GM18499 (cell line): ENCODE data around the gene C9orf85.
"Not testable (repeated sequence)": the region's sequence is repeated elsewhere in the genome, so short reads cannot be mapped to it uniquely, and the experiment has no call there.

Experiments
- ATAC-seq: cut with Tn5 transposase; IDR thresholded peaks from one replicate; pipeline ENCODE4 v1.9.1; 2021; ENCODE audit warnings: moderate number of reproducible peaks; ENCODE audit not compliant: insufficient read depth, unreplicated experiment

The C9orf85 gene

GRCh38 chr9:71986900-71987299, 75.5 kb downstream of the C9orf85 start:
- no peak for ATAC-seq

GRCh38 chr9:71987471-71988371, 76.3 kb downstream of the C9orf85 start:
- no peak for ATAC-seq

- ATAC-seq, result no peak
These were observed 79.0 kb downstream of the C9orf85 start for GRCh38 chr9:71990466-71990865.

GRCh38 chr9:72005451-72005850, 94.0 kb downstream of the C9orf85 start:
- no peak for ATAC-seq

GRCh38 chr9:72006501-72006900, 95.1 kb downstream of the C9orf85 start:
- no peak for ATAC-seq

GRCh38 chr9:72007726-72008125, 96.3 kb downstream of the C9orf85 start:
- not testable (repeated sequence) for ATAC-seq

- no peak for ATAC-seq
These were observed 101.2 kb downstream of the C9orf85 start for GRCh38 chr9:72012646-72013045.

- no peak for ATAC-seq
These were observed 101.9 kb downstream of the C9orf85 start for GRCh38 chr9:72013292-72013760.

- ATAC-seq, result no peak
These were observed 111.4 kb downstream of the C9orf85 start for GRCh38 chr9:72022841-72023240.
